Suppressor macrophage treated with lipopolysaccharide for 1 hour (primary cell): ENCODE results near the gene TAOK1.
"Not testable (repeated sequence)": the region's sequence is repeated elsewhere in the genome, so short reads cannot be mapped to it uniquely, and the experiment has no call there.

Source experiments
- DNase-seq, 3 donors: peaks; one replicate each; pipeline ENCODE4 v3.0.0-alpha.2; 2020 to 2022

The TAOK1 gene

GRCh38 chr17:29389982-29390850 is at the start of gene TAOK1:
Gene TAOK1 (plus strand): TSS chr17:29390363. CDS start chr17:29451549, 61,186 bp downstream.
- DNase-seq: peak; percentile 99 to 100 (median 100)

GRCh38 chr17:29341726-29342125 is 48.4 kb upstream of the TAOK1 start:
- DNase-seq: peak; percentile 66 to 84 (median 81)

GRCh38 chr17:29342158-29342765 is 47.9 kb upstream of the TAOK1 start:
- peak; percentile 34 to 39 (median 36) for DNase-seq

- DNase-seq: no peak
Observed at GRCh38 chr17:29344201-29344856, 45.8 kb upstream of the TAOK1 start.

GRCh38 chr17:29345066-29345465 is 45.1 kb upstream of the TAOK1 start:
- DNase-seq: no peak

- not testable (repeated sequence) for DNase-seq
Observed at GRCh38 chr17:29345470-29345869, 44.7 kb upstream of the TAOK1 start.

GRCh38 chr17:29346462-29346861 is 43.7 kb upstream of the TAOK1 start:
- no peak for DNase-seq

GRCh38 chr17:29347831-29348629 is 42.1 kb upstream of the TAOK1 start:
- peak in 1 of 3 donors; percentile 54 for DNase-seq

GRCh38 chr17:29349409-29349808 is 40.8 kb upstream of the TAOK1 start:
- DNase-seq: no peak

- DNase-seq: no peak
Observed at GRCh38 chr17:29352146-29352545, 38.0 kb upstream of the TAOK1 start.

GRCh38 chr17:29357232-29357631 is 32.9 kb upstream of the TAOK1 start:
- no peak for DNase-seq

- DNase-seq: peak in 2 of 3 donors; percentile 17 to 27
Observed at GRCh38 chr17:29357821-29358232, 32.3 kb upstream of the TAOK1 start.

- DNase-seq: peak in 2 of 3 donors; percentile 39 to 54
Observed at GRCh38 chr17:29358416-29358815, 31.7 kb upstream of the TAOK1 start.

- no peak for DNase-seq
Observed at GRCh38 chr17:29359777-29360176, 30.4 kb upstream of the TAOK1 start.

GRCh38 chr17:29363716-29364115 is 26.4 kb upstream of the TAOK1 start:
- peak in 1 of 3 donors; percentile 29 for DNase-seq

GRCh38 chr17:29364691-29365090 is 25.5 kb upstream of the TAOK1 start:
- DNase-seq: no peak

GRCh38 chr17:29368161-29368560 is 22.0 kb upstream of the TAOK1 start:
- no peak for DNase-seq

- no peak for DNase-seq
Observed at GRCh38 chr17:29368926-29369325, 21.2 kb upstream of the TAOK1 start.

GRCh38 chr17:29369831-29370735 is 20.1 kb upstream of the TAOK1 start:
- DNase-seq: peak; percentile 81 to 88 (median 81)

GRCh38 chr17:29376667-29377270 is 13.4 kb upstream of the TAOK1 start:
- peak; percentile 65 to 78 (median 70) for DNase-seq

GRCh38 chr17:29378500-29378899 is 11.7 kb upstream of the TAOK1 start:
- peak; percentile 72 to 80 (median 77) for DNase-seq
